DMS114 treated with DMSO at 0.1 percent for 48 hours (cell line): ENCODE data around the gene WFDC8.

Experiments
- DNase-seq: peaks from one replicate; lab custom pipeline; 2025; ENCODE audit not compliant: unreplicated experiment; lab: John Stamatoyannopoulos, UW

Gene WFDC8

GRCh38 chr20:45550765-45551164 lies 28.3 kb downstream of the WFDC8 start:
- no peak for DNase-seq

- DNase-seq, result no peak
Observed at GRCh38 chr20:45548410-45548809, 30.7 kb downstream of the WFDC8 start.

- no peak for DNase-seq
Observed at GRCh38 chr20:45547206-45547770, 31.8 kb downstream of the WFDC8 start, which contains the start of gene EPPIN. TSS of gene EPPIN (minus strand) at chr20:45547401. CDS start at chr20:45547357, 44 bp downstream.

GRCh38 chr20:45545754-45546453 lies 33.2 kb downstream of the WFDC8 start:
- peak; percentile 18 for DNase-seq

GRCh38 chr20:45545351-45545750 lies 33.7 kb downstream of the WFDC8 start:
- no peak for DNase-seq

GRCh38 chr20:45539382-45539781 lies 39.7 kb downstream of the WFDC8 start, which contains the start of gene WFDC6:
TSS of gene WFDC6 (minus strand) at chr20:45539482. CDS start at chr20:45539407, 75 bp downstream.
- DNase-seq, result no peak

- no peak for DNase-seq
Observed at GRCh38 chr20:45538209-45538799, 40.8 kb downstream of the WFDC8 start.

GRCh38 chr20:45527294-45527693 lies 51.8 kb downstream of the WFDC8 start:
- no peak for DNase-seq

GRCh38 chr20:45523821-45524220 lies 55.3 kb downstream of the WFDC8 start:
- DNase-seq, result no peak

GRCh38 chr20:45518282-45518681 lies 60.8 kb downstream of the WFDC8 start:
- no peak for DNase-seq

- DNase-seq, result no peak
Observed at GRCh38 chr20:45515147-45515913, 63.8 kb downstream of the WFDC8 start, which contains the start of gene SPINT3. TSS of gene SPINT3 (minus strand) at chr20:45515622. CDS start at chr20:45515608, 14 bp downstream.

GRCh38 chr20:45510242-45510862 lies 68.7 kb downstream of the WFDC8 start:
- DNase-seq, result no peak

GRCh38 chr20:45509091-45509490 lies 70.0 kb downstream of the WFDC8 start:
- no peak for DNase-seq

GRCh38 chr20:45508068-45508886 lies 70.8 kb downstream of the WFDC8 start:
- DNase-seq, result no peak

- no peak for DNase-seq
Observed at GRCh38 chr20:45507011-45507820, 71.9 kb downstream of the WFDC8 start.

- DNase-seq, result no peak
Observed at GRCh38 chr20:45506398-45506797, 72.7 kb downstream of the WFDC8 start.

GRCh38 chr20:45503403-45503802 lies 75.7 kb downstream of the WFDC8 start:
- DNase-seq, result no peak

- no peak for DNase-seq
Observed at GRCh38 chr20:45502561-45502960, 76.5 kb downstream of the WFDC8 start.
